CD4-positive, alpha-beta T cell treated with Interleukin-4 for 1 hour (primary cell): ENCODE results near the gene DEFB123.
"Not testable (repeated sequence)": the region's sequence is repeated elsewhere in the genome, so short reads cannot be mapped to it uniquely, and the experiment has no call there.

Experiments
- DNase-seq, 2 donors: peaks; one replicate each; pipeline ENCODE4 v3.0.0-alpha.2; 2020 to 2022

DEFB123 gene

DNA sequence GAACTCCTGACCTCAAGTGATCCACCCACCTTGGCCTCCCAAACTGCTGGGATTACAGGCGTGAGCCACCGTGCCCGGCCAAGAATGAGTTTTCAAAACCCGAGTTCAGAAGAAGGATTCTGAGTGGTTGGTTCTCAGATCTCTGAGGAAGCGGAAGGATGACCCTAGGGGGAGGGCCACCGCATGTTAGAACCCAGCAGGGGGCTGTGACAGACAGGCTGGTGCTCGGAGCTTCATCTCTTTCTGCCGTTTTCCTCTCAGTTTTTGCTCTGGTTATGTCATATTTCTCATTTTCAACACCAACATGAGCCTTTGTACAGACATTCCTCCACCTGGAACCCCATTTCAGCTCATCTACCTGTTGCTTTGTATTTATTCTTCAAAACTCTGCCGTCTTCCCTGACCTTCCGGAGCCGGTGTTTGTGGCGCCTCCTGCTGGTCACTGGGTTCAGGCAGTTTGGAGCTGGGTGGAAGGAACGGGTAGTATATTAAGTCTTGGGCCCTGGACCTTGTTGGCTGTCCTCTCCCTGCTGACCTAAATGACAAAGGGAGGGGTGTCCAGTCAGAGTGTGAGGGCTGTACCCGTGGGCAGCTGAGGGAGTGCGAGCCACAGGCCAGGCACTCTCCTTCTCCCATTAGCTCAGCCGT is at the start of gene DEFB123:
Gene DEFB123, plus strand, starts transcription at position 621 of the 648 bp plus-strand sequence. CDS start 67 bp downstream, outside the sequence.
- no peak for DNase-seq

- no peak for DNase-seq
Measured at GRCh38 chr20:31392836-31393235, 47.6 kb upstream of the DEFB123 start.

GRCh38 chr20:31394900-31395299 is 45.5 kb upstream of the DEFB123 start:
- no peak for DNase-seq

DNA sequence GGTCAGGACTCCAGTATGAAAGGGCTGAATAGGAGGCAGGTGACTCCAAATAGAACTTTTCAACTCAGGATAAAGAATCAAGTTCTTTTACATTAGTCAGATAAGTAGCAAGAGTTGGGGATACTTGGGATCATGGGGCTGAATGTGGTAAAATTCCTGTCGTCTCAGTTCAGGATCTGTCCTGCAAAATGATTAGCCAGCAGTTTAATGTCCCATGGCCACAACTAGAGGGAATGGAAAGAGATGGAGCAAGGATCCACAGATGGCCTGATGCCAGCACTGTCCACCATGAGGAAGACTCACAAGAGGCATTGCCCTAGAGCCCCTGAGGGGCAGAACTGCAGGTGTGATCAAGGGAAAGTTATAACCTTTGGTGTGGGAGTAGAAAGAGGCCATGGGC is 36.5 kb upstream of the DEFB123 start:
- DNase-seq: no peak

GRCh38 chr20:31406115-31406514 is 34.3 kb upstream of the DEFB123 start, which contains the start of gene DEFB121:
DEFB121 (minus strand) TSS chr20:31406215; CDS start chr20:31406152, 63 bp downstream.
- DNase-seq: no peak

DNA sequence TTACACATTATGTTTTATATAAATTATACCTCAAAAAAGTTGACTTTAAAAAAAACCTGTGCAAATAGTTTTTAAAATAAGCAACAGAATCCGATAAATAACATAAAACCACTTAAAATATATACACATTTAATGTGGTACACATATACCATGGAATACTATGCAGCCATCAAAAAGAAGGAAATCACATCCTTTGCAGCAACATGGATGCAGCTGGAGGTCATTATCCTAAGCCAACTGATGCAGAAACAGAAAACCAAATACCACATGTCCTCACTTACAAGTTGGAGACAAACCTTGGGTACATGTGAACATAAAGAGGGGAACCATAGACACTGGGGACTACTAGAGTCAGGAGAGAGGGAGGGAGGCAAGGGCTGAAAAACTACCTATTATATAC is 30.4 kb upstream of the DEFB123 start:
- DNase-seq: no peak

GRCh38 chr20:31414381-31414780 is 26.1 kb upstream of the DEFB123 start:
- no peak for DNase-seq

GRCh38 chr20:31415653-31416052 is 24.8 kb upstream of the DEFB123 start:
- no peak for DNase-seq

DNA sequence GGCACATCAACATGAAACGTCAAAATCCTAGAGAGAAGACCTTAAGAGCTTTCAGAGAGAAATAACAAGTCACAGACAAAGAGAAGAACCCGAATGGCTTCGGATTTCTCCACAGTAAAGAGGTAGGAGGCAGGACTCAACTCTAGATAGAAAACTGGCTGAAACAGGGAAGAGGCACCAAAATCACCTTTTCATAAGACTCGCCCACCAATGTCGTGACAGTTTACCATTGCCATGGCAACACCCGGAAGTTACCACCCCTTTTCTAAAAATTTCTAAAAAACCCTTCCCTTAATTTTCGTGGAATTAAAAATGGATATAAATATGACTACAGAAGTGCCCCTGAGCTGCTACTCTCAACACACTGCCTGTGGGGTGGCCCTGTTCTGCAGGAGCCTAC is 22.1 kb upstream of the DEFB123 start:
- DNase-seq: no peak

GRCh38 chr20:31425797-31426196 is 14.6 kb upstream of the DEFB123 start:
- no peak for DNase-seq

GRCh38 chr20:31426891-31427551 is 13.4 kb upstream of the DEFB123 start:
- not testable (repeated sequence) for DNase-seq

- DNase-seq: not testable (repeated sequence)
Measured at GRCh38 chr20:31427576-31427975, 12.9 kb upstream of the DEFB123 start.

GRCh38 chr20:31430568-31431115 is 9.8 kb upstream of the DEFB123 start:
- no peak for DNase-seq

GRCh38 chr20:31446084-31446819 is 5.8 kb downstream of the DEFB123 start:
- no peak for DNase-seq

DNA sequence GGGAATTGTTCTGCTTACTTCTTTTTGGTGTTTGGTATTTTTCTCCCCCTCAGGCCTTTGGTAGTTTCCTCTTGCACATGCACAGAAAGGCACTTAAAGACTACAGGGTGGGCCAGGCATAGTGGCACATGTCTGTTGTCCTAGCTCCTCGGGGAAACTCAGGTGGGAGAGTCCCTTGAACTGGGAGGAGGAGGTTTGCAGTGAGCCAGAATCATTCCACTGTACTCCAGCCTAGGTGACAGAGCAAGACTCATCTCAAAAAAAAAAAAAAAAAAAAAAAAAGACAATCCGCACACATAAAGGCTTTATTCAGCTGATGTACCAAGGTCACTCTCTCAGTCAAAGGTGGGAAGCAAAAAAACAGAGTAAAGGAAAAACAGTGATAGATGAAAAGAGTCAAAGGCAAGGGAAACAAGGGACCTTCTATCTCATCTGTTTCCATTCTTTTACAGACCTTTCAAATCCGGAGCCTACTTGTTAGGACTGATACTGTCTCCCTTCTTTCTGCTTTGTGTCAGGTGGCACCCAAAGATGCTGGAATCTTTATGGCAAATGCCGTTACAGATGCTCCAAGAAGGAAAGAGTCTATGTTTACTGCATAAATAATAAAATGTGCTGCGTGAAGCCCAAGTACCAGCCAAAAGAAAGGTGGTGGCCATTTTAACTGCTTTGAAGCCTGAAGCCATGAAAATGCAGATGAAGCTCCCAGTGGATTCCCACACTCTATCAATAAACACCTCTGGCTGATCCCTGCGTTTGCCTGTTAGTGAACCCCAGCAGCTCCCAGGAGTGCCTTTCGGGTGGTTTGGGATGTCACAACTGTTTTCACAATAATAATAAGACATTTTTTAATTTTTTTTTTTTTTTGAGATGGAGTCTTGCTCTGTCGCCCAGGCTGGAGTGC is 9.3 kb downstream of the DEFB123 start:
- no peak for DNase-seq

DNA sequence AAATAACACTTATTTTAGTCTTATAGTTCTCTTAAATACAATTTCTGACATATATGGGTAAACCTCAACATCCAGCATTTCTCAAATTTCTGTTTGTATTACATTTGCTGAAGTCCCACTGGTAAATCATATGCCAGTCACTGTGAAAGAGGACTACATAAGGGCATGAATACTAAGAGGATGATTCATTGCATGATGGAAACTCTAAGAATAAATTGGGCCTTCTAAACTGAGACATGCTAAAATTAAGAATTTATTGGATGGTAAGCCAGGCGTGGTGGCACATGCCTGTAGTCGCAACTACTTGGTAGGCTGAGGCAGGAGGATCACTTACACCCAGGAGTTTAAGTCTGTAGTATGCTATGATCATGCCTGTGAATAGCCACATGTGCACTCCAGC is 12.1 kb downstream of the DEFB123 start:
- no peak for DNase-seq

- no peak for DNase-seq
Measured at GRCh38 chr20:31454361-31454760, 13.9 kb downstream of the DEFB123 start.

DNA sequence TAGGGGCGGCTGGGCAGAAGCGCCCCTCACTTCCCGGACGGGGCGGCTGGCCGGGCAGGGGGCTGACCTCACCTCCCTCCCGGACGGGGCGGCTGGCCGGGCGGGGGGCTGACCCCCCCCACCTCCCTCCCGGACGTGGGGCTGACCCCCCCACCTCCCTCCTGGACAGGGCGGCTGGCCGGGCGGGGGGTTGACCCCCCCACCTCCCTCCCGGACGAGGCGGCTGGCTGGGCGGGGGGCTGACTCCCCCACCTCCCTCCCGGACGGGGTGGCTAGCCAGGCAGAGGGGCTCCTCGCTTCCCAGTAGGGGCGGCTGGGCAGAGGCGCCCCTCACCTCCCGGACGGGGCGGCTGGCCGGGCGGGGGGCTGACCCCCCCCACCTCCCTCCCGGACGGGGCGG is 30.5 kb downstream of the DEFB123 start:
- not testable (repeated sequence) for DNase-seq

DNA sequence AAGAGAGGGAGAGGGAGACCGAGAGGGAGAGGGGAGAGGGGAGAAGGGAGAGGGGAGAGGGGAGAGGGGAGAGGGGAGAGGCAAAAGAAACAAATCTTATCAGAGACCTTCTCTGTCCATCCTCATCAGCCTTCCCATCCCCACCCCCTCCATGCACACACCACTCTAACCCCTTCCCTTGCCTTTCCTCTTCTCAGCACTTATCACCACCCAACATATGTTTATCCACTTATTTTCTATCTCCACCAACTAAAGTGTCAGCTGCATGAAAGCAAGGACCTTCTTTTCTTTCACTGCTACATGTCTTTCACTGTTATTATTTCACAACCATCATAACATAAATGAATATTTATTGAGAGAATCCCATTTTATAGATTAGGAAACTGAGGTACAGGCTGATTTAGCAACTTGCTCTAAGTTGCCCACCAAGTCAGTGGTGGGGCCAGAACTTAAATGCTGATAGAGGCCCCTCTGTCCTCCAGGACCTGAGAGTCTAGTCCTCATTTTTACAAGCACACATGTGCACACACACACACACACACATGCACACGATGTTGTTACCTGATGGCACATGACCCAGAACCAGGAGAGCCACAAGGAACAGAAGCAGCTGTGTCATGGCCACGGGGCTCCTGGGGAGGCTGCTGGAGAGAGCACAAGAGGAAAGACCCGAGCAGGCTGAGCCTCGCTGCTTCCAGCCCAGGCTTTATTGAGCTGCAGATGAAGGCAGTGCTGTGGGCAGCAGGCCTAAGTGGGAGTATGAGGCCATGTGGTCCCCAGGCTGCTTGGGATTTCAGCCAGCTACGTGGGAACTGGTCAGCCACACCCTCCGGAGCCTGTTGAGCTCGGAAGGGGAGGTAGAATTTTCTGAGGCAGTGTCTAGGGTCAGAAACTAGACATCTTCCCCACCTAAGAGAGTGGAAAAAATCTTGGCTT is 32.2 kb downstream of the DEFB123 start:
- DNase-seq: no peak

DNA sequence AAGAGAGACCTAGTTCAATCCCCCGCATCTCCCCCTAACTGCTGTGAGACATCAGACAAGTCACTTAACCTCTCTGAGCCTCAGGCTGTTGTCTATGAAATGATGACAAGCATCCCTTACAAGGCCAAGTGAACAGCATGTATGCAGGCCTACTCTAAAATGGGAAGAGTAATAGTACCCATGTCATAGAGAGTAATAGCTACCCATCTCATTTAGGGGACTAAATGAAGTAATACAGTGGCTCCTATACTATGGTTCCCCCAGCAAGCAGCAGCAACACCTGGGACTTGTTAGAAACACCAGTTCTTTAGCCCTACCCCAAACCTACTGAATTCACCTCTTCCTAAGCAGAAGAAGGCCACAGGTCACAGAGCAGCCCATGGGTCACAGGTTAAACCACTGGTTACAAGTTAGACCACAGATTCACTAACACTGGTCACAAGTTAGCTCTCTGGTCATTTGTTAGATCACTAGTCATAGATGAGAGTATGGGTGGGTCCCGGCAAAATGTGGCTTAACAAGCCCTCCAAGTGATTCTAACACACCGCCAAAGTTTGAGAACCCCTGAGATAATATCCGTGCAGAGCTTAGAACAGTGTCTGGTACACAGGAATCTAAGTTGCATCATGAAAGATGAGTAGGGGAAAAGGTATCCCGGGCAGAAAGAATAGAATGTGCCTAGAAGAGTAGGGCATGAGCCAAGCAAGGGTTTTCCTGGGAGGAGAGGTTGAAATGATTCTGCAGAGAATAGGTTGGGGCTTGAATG is 33.1 kb downstream of the DEFB123 start:
- no peak for DNase-seq

GRCh38 chr20:31474097-31474436 is 33.6 kb downstream of the DEFB123 start:
- DNase-seq: no peak
